WTC11 (cell line): ENCODE measurements around the gene CDS1. TPM values are rescaled to one million over a fixed set of nuclear protein-coding genes. Genes with fewer than 3 reads are reported as not detected.
A peak's percentile ranks its signal among the peaks of the same experiment; 100 is the strongest.

Experiments used
- CREM ChIP-seq: sonication (generic); formaldehyde crosslinking; IDR thresholded peaks from 2 replicates; pipeline ENCODE4 v1.8.1; 2022; ENCODE audit warnings: mild to moderate bottlenecking, missing genetic modification reagents, moderate library complexity
- FOXP1 ChIP-seq: sonication (generic); formaldehyde crosslinking; IDR thresholded peaks from 2 replicates; pipeline ENCODE4 v1.8.0; 2022; ENCODE audit warnings: missing genetic modification reagents, mild to moderate bottlenecking, moderate library complexity, borderline replicate concordance
- MYBL2 ChIP-seq: sonication (generic); formaldehyde crosslinking; IDR thresholded peaks from 2 replicates; pipeline ENCODE4 v1.8.1; 2023; ENCODE audit warnings: mild to moderate bottlenecking, moderate library complexity, missing genetic modification reagents
- NR3C1 ChIP-seq: sonication (generic); formaldehyde crosslinking; conservative IDR thresholded peaks from 2 replicates; pipeline ENCODE4 v1.8.1; 2023; ENCODE audit warnings: low read depth, mild to moderate bottlenecking, missing genetic modification reagents
- OVOL2 ChIP-seq: fragments of 250-450 bp; sonication (Bioruptor Pico); IDR thresholded peaks from 2 replicates; pipeline ENCODE4 v1.9.0; 2021; ENCODE audit warnings: mild to moderate bottlenecking, borderline replicate concordance
- PRRX2 ChIP-seq: fragments of 250-450 bp; sonication (Bioruptor Pico); IDR thresholded peaks from 2 replicates; pipeline ENCODE4 v1.8.0; 2021; ENCODE audit warnings: mild to moderate bottlenecking
- SMAD3 ChIP-seq: sonication (generic); formaldehyde crosslinking; IDR thresholded peaks from 2 replicates; pipeline ENCODE4 v1.8.0; 2022; ENCODE audit warnings: missing genetic modification reagents, mild to moderate bottlenecking, borderline replicate concordance
- TEAD1 ChIP-seq: sonication (generic); formaldehyde crosslinking; IDR thresholded peaks from 2 replicates; pipeline ENCODE4 v1.8.0; 2022; ENCODE audit warnings: mild to moderate bottlenecking, missing genetic modification reagents
- TP53 ChIP-seq: sonication (generic); formaldehyde crosslinking; IDR thresholded peaks from 2 replicates; pipeline ENCODE4 v1.8.1; 2023; ENCODE audit warnings: mild to moderate bottlenecking, missing genetic modification reagents
- ZNF121 ChIP-seq: sonication (generic); formaldehyde crosslinking; IDR thresholded peaks from 2 replicates; pipeline ENCODE4 v1.8.0; 2023; ENCODE audit warnings: missing genetic modification reagents
- ZNF263 ChIP-seq: sonication (generic); formaldehyde crosslinking; IDR thresholded peaks from 2 replicates; pipeline ENCODE4 v1.8.1; 2022; ENCODE audit warnings: low read depth, mild to moderate bottlenecking, moderate library complexity, missing genetic modification reagents
- total RNA-seq: library from RNA; stranded (reverse); gene quantifications from 3 replicates; pipeline ENCODE4 v1.2.3, GENCODE V29; 2021
- TF ChIP-seq, protein P1 (sequence below): fragments of 250-450 bp; sonication (Bioruptor Pico); IDR thresholded peaks from 2 replicates; pipeline ENCODE4 v1.9.0; 2021; ENCODE audit warnings: mild to moderate bottlenecking, borderline replicate concordance
- TF ChIP-seq, protein P2 (sequence below): sonication (generic); formaldehyde crosslinking; IDR thresholded peaks from 2 replicates; pipeline ENCODE4 v1.8.1; 2023; ENCODE audit warnings: mild to moderate bottlenecking, missing genetic modification reagents, borderline replicate concordance
- TF ChIP-seq, protein P3 (sequence below): sonication (generic); formaldehyde crosslinking; IDR thresholded peaks from 2 replicates; pipeline ENCODE4 v1.8.1; 2022; ENCODE audit warnings: mild to moderate bottlenecking, missing genetic modification reagents, moderate library complexity, borderline replicate concordance
- TF ChIP-seq, protein P4 (sequence below): fragments of 250-450 bp; sonication (Bioruptor Pico); IDR thresholded peaks from 2 replicates; pipeline ENCODE4 v2.1.2; 2022; ENCODE audit warnings: mild to moderate bottlenecking, moderate library complexity
- TF ChIP-seq, protein P5 (sequence below): sonication (generic); formaldehyde crosslinking; IDR thresholded peaks from 2 replicates; pipeline ENCODE4 v1.8.1; 2022; ENCODE audit warnings: mild to moderate bottlenecking, moderate library complexity, missing genetic modification reagents
- TF ChIP-seq, protein P6 (sequence below): sonication (generic); formaldehyde crosslinking; IDR thresholded peaks from 2 replicates; pipeline ENCODE4 v1.8.1; 2023; ENCODE audit warnings: mild to moderate bottlenecking, missing genetic modification reagents, moderate library complexity
- TF ChIP-seq, protein P7 (sequence below): sonication (generic); formaldehyde crosslinking; IDR thresholded peaks from 2 replicates; pipeline ENCODE4 v1.8.0; 2022; ENCODE audit warnings: mild to moderate bottlenecking, missing genetic modification reagents
- TF ChIP-seq, protein P8 (sequence below): sonication (generic); formaldehyde crosslinking; IDR thresholded peaks from 2 replicates; pipeline ENCODE4 v1.8.1; 2023; ENCODE audit warnings: mild to moderate bottlenecking, missing genetic modification reagents, moderate library complexity
- TF ChIP-seq, protein P9 (sequence below): sonication (generic); formaldehyde crosslinking; IDR thresholded peaks from 2 replicates; pipeline ENCODE4 v1.8.0; 2023; ENCODE audit warnings: mild to moderate bottlenecking, missing genetic modification reagents

Gene CDS1
- total RNA-seq, 1 experiment from 2014 or later: 18.3 TPM

DNA sequence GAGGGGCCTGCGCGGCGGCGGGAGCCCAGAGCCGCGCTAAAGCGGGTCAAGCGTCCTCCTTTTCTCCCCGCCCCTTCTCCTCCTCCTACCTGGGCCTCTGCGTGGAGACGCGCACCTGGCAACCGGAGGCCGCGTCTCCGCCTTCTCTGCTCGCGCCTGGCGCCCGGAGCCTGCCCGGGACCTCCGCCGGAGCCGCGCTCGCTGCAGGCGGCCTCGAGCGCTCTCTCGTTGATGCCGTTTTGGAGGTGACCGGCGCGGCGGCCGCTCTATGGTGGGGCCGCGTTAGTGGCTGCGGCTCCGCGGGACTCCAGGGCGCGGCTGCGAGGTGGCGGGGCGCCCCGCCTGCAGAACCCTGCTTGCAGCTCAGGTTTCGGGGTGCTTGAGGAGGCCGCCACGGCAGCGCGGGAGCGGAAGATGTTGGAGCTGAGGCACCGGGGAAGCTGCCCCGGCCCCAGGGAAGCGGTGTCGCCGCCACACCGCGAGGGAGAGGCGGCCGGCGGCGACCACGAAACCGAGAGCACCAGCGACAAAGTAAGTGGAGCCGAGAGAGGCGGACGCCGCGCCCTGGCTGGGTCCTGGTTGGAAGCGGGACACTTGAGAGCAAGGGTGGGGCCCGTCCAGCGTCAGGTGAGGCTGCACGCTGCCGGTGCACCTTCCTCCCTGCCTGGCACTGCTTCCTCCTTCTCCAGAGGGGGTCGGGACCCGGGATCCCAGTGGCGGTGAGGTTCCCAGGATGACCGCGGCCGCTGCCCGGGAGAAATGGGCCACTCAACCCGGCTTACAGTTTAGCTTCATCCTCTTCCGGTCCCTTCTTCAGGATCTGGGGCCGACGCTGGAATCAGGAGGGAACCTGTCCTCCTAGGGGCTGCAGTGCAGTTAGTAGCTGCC is at the start of gene CDS1 (continued):
- TF ChIP-seq, protein P1, sequence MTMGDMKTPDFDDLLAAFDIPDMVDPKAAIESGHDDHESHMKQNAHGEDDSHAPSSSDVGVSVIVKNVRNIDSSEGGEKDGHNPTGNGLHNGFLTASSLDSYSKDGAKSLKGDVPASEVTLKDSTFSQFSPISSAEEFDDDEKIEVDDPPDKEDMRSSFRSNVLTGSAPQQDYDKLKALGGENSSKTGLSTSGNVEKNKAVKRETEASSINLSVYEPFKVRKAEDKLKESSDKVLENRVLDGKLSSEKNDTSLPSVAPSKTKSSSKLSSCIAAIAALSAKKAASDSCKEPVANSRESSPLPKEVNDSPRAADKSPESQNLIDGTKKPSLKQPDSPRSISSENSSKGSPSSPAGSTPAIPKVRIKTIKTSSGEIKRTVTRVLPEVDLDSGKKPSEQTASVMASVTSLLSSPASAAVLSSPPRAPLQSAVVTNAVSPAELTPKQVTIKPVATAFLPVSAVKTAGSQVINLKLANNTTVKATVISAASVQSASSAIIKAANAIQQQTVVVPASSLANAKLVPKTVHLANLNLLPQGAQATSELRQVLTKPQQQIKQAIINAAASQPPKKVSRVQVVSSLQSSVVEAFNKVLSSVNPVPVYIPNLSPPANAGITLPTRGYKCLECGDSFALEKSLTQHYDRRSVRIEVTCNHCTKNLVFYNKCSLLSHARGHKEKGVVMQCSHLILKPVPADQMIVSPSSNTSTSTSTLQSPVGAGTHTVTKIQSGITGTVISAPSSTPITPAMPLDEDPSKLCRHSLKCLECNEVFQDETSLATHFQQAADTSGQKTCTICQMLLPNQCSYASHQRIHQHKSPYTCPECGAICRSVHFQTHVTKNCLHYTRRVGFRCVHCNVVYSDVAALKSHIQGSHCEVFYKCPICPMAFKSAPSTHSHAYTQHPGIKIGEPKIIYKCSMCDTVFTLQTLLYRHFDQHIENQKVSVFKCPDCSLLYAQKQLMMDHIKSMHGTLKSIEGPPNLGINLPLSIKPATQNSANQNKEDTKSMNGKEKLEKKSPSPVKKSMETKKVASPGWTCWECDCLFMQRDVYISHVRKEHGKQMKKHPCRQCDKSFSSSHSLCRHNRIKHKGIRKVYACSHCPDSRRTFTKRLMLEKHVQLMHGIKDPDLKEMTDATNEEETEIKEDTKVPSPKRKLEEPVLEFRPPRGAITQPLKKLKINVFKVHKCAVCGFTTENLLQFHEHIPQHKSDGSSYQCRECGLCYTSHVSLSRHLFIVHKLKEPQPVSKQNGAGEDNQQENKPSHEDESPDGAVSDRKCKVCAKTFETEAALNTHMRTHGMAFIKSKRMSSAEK (CRISPR knock-in tag): no peak
- TF ChIP-seq, protein P2, sequence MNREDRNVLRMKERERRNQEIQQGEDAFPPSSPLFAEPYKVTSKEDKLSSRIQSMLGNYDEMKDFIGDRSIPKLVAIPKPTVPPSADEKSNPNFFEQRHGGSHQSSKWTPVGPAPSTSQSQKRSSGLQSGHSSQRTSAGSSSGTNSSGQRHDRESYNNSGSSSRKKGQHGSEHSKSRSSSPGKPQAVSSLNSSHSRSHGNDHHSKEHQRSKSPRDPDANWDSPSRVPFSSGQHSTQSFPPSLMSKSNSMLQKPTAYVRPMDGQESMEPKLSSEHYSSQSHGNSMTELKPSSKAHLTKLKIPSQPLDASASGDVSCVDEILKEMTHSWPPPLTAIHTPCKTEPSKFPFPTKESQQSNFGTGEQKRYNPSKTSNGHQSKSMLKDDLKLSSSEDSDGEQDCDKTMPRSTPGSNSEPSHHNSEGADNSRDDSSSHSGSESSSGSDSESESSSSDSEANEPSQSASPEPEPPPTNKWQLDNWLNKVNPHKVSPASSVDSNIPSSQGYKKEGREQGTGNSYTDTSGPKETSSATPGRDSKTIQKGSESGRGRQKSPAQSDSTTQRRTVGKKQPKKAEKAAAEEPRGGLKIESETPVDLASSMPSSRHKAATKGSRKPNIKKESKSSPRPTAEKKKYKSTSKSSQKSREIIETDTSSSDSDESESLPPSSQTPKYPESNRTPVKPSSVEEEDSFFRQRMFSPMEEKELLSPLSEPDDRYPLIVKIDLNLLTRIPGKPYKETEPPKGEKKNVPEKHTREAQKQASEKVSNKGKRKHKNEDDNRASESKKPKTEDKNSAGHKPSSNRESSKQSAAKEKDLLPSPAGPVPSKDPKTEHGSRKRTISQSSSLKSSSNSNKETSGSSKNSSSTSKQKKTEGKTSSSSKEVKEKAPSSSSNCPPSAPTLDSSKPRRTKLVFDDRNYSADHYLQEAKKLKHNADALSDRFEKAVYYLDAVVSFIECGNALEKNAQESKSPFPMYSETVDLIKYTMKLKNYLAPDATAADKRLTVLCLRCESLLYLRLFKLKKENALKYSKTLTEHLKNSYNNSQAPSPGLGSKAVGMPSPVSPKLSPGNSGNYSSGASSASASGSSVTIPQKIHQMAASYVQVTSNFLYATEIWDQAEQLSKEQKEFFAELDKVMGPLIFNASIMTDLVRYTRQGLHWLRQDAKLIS (CRISPR knock-in tag): 0 out of 2 replicates have a peak, but pooled peaks have one; percentile 43
- TF ChIP-seq TP53 (CRISPR knock-in tag) (no peak), CREM (CRISPR knock-in tag) (peak; percentile 53; the same call in 1 of the 2 replicates), ZNF263 (CRISPR knock-in tag) (no peak), ZNF121 (no peak), MYBL2 (CRISPR knock-in tag) (no peak), OVOL2 (no peak), TEAD1 (no peak), NR3C1 (CRISPR knock-in tag) (no peak), FOXP1 (0 out of 2 replicates have a peak, but pooled peaks have one; percentile 23), PRRX2 (no peak), SMAD3 (CRISPR knock-in tag) (0 out of 2 replicates have a peak, but pooled peaks have one; percentile 22)
- TF ChIP-seq, protein P3, sequence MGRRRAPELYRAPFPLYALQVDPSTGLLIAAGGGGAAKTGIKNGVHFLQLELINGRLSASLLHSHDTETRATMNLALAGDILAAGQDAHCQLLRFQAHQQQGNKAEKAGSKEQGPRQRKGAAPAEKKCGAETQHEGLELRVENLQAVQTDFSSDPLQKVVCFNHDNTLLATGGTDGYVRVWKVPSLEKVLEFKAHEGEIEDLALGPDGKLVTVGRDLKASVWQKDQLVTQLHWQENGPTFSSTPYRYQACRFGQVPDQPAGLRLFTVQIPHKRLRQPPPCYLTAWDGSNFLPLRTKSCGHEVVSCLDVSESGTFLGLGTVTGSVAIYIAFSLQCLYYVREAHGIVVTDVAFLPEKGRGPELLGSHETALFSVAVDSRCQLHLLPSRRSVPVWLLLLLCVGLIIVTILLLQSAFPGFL (CRISPR knock-in tag): no peak
- TF ChIP-seq, protein P4, sequence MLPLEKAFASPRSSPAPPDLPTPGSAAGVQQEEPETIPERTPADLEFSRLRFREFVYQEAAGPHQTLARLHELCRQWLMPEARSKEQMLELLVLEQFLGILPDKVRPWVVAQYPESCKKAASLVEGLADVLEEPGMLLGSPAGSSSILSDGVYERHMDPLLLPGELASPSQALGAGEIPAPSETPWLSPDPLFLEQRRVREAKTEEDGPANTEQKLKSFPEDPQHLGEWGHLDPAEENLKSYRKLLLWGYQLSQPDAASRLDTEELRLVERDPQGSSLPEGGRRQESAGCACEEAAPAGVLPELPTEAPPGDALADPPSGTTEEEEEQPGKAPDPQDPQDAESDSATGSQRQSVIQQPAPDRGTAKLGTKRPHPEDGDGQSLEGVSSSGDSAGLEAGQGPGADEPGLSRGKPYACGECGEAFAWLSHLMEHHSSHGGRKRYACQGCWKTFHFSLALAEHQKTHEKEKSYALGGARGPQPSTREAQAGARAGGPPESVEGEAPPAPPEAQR (CRISPR knock-in tag): no peak
- TF ChIP-seq, protein P5, sequence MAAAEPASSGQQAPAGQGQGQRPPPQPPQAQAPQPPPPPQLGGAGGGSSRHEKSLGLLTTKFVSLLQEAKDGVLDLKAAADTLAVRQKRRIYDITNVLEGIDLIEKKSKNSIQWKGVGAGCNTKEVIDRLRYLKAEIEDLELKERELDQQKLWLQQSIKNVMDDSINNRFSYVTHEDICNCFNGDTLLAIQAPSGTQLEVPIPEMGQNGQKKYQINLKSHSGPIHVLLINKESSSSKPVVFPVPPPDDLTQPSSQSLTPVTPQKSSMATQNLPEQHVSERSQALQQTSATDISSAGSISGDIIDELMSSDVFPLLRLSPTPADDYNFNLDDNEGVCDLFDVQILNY (CRISPR knock-in tag): peak; percentile 74; the same call in 1 of the 2 replicates
- TF ChIP-seq, protein P6, sequence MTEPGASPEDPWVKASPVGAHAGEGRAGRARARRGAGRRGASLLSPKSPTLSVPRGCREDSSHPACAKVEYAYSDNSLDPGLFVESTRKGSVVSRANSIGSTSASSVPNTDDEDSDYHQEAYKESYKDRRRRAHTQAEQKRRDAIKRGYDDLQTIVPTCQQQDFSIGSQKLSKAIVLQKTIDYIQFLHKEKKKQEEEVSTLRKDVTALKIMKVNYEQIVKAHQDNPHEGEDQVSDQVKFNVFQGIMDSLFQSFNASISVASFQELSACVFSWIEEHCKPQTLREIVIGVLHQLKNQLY (CRISPR knock-in tag): 0 out of 2 replicates have a peak, but pooled peaks have one; percentile 83
- TF ChIP-seq, protein P7, sequence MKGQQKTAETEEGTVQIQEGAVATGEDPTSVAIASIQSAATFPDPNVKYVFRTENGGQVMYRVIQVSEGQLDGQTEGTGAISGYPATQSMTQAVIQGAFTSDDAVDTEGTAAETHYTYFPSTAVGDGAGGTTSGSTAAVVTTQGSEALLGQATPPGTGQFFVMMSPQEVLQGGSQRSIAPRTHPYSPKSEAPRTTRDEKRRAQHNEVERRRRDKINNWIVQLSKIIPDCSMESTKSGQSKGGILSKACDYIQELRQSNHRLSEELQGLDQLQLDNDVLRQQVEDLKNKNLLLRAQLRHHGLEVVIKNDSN (CRISPR knock-in tag): no peak
- TF ChIP-seq, protein P8, sequence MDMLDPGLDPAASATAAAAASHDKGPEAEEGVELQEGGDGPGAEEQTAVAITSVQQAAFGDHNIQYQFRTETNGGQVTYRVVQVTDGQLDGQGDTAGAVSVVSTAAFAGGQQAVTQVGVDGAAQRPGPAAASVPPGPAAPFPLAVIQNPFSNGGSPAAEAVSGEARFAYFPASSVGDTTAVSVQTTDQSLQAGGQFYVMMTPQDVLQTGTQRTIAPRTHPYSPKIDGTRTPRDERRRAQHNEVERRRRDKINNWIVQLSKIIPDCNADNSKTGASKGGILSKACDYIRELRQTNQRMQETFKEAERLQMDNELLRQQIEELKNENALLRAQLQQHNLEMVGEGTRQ (CRISPR knock-in tag): no peak
- TF ChIP-seq, protein P9, sequence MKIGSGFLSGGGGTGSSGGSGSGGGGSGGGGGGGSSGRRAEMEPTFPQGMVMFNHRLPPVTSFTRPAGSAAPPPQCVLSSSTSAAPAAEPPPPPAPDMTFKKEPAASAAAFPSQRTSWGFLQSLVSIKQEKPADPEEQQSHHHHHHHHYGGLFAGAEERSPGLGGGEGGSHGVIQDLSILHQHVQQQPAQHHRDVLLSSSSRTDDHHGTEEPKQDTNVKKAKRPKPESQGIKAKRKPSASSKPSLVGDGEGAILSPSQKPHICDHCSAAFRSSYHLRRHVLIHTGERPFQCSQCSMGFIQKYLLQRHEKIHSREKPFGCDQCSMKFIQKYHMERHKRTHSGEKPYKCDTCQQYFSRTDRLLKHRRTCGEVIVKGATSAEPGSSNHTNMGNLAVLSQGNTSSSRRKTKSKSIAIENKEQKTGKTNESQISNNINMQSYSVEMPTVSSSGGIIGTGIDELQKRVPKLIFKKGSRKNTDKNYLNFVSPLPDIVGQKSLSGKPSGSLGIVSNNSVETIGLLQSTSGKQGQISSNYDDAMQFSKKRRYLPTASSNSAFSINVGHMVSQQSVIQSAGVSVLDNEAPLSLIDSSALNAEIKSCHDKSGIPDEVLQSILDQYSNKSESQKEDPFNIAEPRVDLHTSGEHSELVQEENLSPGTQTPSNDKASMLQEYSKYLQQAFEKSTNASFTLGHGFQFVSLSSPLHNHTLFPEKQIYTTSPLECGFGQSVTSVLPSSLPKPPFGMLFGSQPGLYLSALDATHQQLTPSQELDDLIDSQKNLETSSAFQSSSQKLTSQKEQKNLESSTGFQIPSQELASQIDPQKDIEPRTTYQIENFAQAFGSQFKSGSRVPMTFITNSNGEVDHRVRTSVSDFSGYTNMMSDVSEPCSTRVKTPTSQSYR (CRISPR knock-in tag): no peak
